ENCODE data around the gene VWA5A. TPM values are rescaled to one million over a fixed set of nuclear protein-coding genes. Genes with fewer than 3 reads are reported as not detected.

The VWA5A gene
- total and polyA plus RNA-seq, 9 of the 15 experiments (the other 6 are each of a cell fraction or from before 2014, with no cell fraction given), result 4.6 to 19.7 (median 6.9) TPM

DNA sequence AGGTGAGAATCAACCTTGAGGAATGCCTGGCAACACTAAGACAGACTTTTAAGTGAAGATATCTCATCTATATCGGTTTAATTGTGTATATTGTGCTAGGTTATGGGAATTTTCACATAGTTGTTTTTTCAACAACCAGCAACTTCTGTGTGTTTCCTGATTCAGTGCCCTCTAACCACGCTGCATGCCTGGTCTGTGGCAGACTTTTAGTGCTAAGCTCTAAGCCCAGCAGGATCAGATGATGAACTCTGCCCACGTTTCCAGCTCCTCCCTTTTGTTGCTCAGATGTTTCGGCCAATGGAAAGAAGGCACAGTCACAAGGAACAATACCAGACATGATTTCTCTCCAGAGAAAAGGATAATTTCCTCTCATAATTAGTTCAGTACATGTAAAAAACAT is 1.4 kb upstream of the VWA5A start:
- no peak for ATAC-seq
- WGBS (ENCODE audit: insufficient coverage, low coverage, missing lambda C conversion rate), result 59% methylated on average over 4 of the region's 4 CpGs

More for the DNA sequence above, 1.4 kb upstream of the VWA5A start:
- Histone ChIP-seq H3K9me1 (ENCODE audit: control insufficient read depth, insufficient read depth, low read length) (no peaks in the 10 kb centered on the region), H2AFZ (ENCODE audit: low read depth, low read length) (peak overlapping the region; percentile 75), H3K9me3 (replicated peaks; ENCODE audit: control insufficient read depth, insufficient read depth, low read depth, low read length) (no peaks in the 10 kb centered on the region), H3K27ac (ENCODE audit: extremely low read depth, low read depth, low read length) (no peak overlapping the region), H4K20me1 (replicated peaks; ENCODE audit: control insufficient read depth, insufficient read depth, low read length) (no peaks in the 10 kb centered on the region), H3K36me3 (ENCODE audit: control insufficient read depth, insufficient read depth, low read length) (no peaks in the 10 kb centered on the region; the same call in 2 of the 3 replicates), H3K9ac (ENCODE audit: insufficient read depth in 1 of 2, low read depth in 2 of 2, low read length in 2 of 2) (no peak overlapping the region), H3K79me2 (ENCODE audit: control insufficient read depth, insufficient read depth, low read length) (no peaks in the 10 kb centered on the region), H3K4me2 (ENCODE audit: insufficient read depth, low read length) (no peak overlapping the region), H3K27me3 (ENCODE audit: control insufficient read depth in 2 of 2, insufficient read depth in 2 of 2, low read length in 2 of 2) (no peaks in the 10 kb centered on the region), H3K4me3 (no peak overlapping the region), H3K4me1 (replicated peaks in 1 of 2; ENCODE audit: control insufficient read depth in 2 of 2, insufficient read depth in 2 of 2, low read length in 2 of 2) (peaks cover 5 to 6% of the 10 kb centered on the region in 2 experiments; a peak in 4 of 5 replicates)
- BruUV-seq (replicated peaks), result no TSS peak
- FAIRE-seq (no peak), DNase-seq (ENCODE audit: extremely low read depth in 1 of 4, low spot score in 3 of 4) (no peak)
- intact Hi-C loops (cut with micrococcal nuclease) (loop anchor here (2.0 kb wide), 1 partner anchor 59 kb away; no protein-coding TSS in a partner anchor), in situ Hi-C loops (cut with MboI) (no loop called here)
- POLR2A ChIA-PET, result interaction anchor here (0.6 to 1.3 kb wide), 2 partner anchors 7 to 58 kb away, joined by 3 to 5 read pairs; no protein-coding TSS in a partner anchor
- TF ChIP-seq, protein P1, sequence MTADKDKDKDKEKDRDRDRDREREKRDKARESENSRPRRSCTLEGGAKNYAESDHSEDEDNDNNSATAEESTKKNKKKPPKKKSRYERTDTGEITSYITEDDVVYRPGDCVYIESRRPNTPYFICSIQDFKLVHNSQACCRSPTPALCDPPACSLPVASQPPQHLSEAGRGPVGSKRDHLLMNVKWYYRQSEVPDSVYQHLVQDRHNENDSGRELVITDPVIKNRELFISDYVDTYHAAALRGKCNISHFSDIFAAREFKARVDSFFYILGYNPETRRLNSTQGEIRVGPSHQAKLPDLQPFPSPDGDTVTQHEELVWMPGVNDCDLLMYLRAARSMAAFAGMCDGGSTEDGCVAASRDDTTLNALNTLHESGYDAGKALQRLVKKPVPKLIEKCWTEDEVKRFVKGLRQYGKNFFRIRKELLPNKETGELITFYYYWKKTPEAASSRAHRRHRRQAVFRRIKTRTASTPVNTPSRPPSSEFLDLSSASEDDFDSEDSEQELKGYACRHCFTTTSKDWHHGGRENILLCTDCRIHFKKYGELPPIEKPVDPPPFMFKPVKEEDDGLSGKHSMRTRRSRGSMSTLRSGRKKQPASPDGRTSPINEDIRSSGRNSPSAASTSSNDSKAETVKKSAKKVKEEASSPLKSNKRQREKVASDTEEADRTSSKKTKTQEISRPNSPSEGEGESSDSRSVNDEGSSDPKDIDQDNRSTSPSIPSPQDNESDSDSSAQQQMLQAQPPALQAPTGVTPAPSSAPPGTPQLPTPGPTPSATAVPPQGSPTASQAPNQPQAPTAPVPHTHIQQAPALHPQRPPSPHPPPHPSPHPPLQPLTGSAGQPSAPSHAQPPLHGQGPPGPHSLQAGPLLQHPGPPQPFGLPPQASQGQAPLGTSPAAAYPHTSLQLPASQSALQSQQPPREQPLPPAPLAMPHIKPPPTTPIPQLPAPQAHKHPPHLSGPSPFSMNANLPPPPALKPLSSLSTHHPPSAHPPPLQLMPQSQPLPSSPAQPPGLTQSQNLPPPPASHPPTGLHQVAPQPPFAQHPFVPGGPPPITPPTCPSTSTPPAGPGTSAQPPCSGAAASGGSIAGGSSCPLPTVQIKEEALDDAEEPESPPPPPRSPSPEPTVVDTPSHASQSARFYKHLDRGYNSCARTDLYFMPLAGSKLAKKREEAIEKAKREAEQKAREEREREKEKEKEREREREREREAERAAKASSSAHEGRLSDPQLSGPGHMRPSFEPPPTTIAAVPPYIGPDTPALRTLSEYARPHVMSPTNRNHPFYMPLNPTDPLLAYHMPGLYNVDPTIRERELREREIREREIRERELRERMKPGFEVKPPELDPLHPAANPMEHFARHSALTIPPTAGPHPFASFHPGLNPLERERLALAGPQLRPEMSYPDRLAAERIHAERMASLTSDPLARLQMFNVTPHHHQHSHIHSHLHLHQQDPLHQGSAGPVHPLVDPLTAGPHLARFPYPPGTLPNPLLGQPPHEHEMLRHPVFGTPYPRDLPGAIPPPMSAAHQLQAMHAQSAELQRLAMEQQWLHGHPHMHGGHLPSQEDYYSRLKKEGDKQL (CRISPR knock-in tag; IDR thresholded peaks at IDR 0.05; ENCODE audit: borderline replicate concordance), result no peak
- no peak for TF ChIP-seq CREBBP (IDR thresholded peaks at IDR 0.05; ENCODE audit: low read depth, low read length)
- TF ChIP-seq, protein P2, sequence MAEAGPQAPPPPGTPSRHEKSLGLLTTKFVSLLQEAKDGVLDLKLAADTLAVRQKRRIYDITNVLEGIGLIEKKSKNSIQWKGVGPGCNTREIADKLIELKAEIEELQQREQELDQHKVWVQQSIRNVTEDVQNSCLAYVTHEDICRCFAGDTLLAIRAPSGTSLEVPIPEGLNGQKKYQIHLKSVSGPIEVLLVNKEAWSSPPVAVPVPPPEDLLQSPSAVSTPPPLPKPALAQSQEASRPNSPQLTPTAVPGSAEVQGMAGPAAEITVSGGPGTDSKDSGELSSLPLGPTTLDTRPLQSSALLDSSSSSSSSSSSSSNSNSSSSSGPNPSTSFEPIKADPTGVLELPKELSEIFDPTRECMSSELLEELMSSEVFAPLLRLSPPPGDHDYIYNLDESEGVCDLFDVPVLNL (CRISPR knock-in tag; IDR thresholded peaks at IDR 0.05; ENCODE audit: low read depth), result no peak
- TF ChIP-seq, protein P3, sequence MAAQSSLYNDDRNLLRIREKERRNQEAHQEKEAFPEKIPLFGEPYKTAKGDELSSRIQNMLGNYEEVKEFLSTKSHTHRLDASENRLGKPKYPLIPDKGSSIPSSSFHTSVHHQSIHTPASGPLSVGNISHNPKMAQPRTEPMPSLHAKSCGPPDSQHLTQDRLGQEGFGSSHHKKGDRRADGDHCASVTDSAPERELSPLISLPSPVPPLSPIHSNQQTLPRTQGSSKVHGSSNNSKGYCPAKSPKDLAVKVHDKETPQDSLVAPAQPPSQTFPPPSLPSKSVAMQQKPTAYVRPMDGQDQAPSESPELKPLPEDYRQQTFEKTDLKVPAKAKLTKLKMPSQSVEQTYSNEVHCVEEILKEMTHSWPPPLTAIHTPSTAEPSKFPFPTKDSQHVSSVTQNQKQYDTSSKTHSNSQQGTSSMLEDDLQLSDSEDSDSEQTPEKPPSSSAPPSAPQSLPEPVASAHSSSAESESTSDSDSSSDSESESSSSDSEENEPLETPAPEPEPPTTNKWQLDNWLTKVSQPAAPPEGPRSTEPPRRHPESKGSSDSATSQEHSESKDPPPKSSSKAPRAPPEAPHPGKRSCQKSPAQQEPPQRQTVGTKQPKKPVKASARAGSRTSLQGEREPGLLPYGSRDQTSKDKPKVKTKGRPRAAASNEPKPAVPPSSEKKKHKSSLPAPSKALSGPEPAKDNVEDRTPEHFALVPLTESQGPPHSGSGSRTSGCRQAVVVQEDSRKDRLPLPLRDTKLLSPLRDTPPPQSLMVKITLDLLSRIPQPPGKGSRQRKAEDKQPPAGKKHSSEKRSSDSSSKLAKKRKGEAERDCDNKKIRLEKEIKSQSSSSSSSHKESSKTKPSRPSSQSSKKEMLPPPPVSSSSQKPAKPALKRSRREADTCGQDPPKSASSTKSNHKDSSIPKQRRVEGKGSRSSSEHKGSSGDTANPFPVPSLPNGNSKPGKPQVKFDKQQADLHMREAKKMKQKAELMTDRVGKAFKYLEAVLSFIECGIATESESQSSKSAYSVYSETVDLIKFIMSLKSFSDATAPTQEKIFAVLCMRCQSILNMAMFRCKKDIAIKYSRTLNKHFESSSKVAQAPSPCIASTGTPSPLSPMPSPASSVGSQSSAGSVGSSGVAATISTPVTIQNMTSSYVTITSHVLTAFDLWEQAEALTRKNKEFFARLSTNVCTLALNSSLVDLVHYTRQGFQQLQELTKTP (IDR thresholded peaks at IDR 0.05; ENCODE audit: low read depth in 1 of 2, partially characterized antibody in 2 of 2), result no peak
- CTCF ChIA-PET (ENCODE audit: low intra/inter-chr PET ratio), result no interaction called here

All from K562 (cell line).